H54 (cell line): ENCODE results near the gene RAD51B.

Experiments used
- DNase-seq: peaks from one replicate; pipeline ENCODE4 v3.0.0; 2011; ENCODE audit warnings: low spot score, mixed read lengths; ENCODE audit not compliant: insufficient read length
- FAIRE-seq: peaks from 3 replicates; lab custom pipeline; 2011; peaks lifted over from hg19 to GRCh38; lab: Jason Lieb, UNC
- POLR2A ChIP-seq: IDR thresholded peaks from 2 replicates; pipeline ENCODE4 v1.6.1; 2011; ENCODE audit warnings: low read depth, mild to moderate bottlenecking, low read length

RAD51B gene

GRCh38 chr14:68448252-68448902 is 628.8 kb downstream of the RAD51B start:
- DNase-seq (no peak), FAIRE-seq (no peak)
- no peak for TF ChIP-seq POLR2A

- DNase-seq (no peak), FAIRE-seq (no peak)
- TF ChIP-seq POLR2A, result no peak
Measured at GRCh38 chr14:68449561-68450181, 630.1 kb downstream of the RAD51B start.

DNA sequence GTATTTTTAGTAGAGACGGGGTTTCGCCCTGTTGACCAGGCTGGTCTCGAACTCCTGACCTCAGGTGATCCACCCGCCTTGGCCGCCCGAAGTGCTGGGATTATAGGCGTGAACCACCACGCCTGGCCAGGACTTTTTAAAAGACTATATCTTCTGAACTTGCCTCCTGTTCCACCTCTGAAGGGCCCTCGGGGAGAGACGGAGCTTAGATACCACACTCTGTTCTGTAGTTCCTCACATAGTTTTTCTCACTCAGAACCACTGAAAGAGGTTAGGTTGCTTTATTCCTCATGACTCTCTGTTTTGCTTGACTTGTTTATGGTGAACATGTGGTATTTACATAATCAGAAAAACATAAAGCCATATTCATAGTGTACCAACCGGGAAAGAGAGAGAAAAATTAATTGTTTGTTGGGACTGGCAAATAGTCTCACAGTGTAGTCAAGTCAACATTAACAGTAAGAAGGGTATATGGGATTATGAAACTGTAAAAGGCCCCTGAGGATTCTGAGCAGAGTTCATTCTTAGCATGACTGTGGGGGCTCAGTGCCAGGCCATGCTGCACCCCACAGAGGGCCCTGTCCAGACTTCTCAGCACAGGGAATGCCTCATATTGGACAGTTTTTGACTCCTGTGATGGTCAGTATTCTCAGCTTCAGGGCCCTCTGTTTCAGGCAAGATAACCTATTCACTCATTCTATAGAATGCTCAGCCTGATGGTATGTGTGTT is 631.0 kb downstream of the RAD51B start:
- no peak for DNase-seq
- FAIRE-seq, result no peak
- TF ChIP-seq POLR2A, result no peak

DNA sequence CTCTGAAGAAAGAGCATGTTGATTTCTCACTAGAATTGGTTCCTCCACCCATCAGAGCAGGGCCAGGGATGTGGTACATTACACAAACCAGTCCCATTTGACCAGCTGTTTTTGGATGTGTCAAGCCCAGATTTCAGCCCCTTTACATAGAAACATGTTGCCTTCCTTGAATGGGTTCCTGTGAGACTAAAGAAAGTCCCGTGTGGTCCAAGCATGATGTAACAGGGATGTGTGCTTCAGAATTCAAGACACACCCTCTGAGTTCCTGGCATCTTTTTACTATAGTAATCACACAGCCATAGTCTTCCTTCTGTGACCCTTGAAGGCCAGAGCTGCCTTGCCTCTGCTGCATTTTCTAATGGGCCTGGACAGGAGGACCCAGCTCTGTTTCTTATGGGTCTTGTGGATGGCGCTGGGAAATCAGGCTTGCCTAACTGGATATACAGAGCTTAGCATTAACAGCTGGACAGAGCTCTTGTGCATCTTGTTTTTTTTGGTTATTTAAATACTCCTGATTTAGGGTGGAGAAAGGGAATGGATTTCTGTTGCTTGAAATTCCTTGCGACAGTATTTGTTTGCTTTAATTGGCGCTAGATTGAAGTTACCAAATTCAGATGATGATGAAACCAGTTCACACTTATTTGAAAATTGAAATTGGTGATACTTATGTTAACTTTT is 632.3 kb downstream of the RAD51B start:
- FAIRE-seq, result no peak
- DNase-seq, result no peak
- no peak for TF ChIP-seq POLR2A

- no peak for TF ChIP-seq POLR2A
- DNase-seq (no peak), FAIRE-seq (no peak)
Measured at GRCh38 chr14:68458253-68458652, 638.7 kb downstream of the RAD51B start.

GRCh38 chr14:68458840-68459469 is 639.4 kb downstream of the RAD51B start:
- peak; percentile 98 for FAIRE-seq
- TF ChIP-seq POLR2A, result no peak
- DNase-seq, result peak; percentile 30

DNA sequence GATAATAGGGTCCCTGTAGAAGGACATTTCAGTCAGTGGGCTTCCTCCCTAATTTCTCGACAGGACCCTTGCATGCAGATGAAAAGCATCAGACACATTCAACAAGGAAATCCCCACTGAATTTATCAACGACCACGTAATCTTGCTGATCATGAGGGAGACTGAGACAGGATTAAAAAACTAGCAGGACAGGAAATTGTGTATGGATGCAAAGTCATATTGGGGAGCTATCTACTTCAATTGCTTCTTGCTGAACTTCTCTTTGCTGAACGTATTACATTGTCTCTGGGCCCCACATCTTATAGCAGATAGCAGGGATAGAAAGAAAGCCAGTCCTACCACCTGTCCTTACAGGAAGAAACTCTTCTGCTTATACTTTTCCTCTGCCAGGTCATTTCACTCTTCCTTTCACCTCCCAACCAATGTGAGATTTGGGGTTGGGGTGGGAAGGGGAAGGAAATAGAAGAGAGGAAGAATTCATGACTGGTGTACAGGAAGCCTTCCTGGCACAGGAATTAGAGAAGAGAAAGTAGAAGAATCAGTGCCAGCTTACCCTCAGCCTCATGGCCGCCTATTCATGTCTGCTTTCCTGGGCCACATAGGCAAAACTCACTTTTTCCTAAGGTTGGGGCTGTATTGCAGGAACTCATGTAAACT is 640.0 kb downstream of the RAD51B start:
- TF ChIP-seq POLR2A, result no peak
- DNase-seq (no peak), FAIRE-seq (peak; percentile 15)

GRCh38 chr14:68460541-68460940 is 641.0 kb downstream of the RAD51B start:
- DNase-seq, result no peak

GRCh38 chr14:68461086-68461485 is 641.5 kb downstream of the RAD51B start:
- FAIRE-seq (no peak), DNase-seq (no peak)
- no peak for TF ChIP-seq POLR2A

More at GRCh38 chr14:68460541-68460940, 641.0 kb downstream of the RAD51B start:
- TF ChIP-seq POLR2A, result no peak
- FAIRE-seq, result no peak

DNA sequence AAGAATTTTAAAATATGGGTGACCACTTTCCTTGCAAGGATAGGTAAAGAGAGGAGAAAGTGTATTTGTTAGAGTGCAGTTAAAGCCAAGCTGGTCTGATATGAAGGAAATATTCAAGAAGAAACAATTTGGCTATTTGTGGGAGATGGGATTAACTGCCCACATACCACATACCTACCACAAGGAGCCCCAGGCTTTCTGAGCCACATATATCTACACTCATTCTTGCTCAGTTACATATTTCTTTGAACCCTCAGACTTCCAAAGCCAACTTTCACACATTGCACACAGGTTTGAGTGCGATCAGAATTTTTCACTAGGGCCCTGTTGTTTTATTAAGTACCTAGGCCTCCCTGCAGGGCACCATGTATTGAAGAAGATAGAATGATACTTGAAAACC is 643.1 kb downstream of the RAD51B start:
- no peak for TF ChIP-seq POLR2A
- FAIRE-seq (no peak), DNase-seq (no peak)

DNA sequence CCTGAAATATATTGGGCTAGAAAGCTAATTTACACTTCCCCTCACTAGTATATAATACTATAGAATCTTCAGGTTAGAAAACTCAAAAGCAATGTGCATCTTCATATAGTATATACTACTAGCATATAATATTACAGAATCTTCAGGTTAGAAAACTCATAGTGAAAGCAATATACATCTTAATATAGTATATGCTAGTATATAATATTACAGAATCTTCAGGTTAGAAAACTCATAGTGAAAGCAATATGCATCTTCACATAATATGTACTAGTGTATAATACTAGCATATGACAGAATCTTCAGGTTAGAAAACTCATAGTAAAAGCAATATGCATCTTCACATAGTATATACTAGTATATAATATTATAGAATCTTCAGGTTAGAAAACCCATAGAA is 643.7 kb downstream of the RAD51B start:
- TF ChIP-seq POLR2A, result no peak
- FAIRE-seq (no peak), DNase-seq (no peak)

DNA sequence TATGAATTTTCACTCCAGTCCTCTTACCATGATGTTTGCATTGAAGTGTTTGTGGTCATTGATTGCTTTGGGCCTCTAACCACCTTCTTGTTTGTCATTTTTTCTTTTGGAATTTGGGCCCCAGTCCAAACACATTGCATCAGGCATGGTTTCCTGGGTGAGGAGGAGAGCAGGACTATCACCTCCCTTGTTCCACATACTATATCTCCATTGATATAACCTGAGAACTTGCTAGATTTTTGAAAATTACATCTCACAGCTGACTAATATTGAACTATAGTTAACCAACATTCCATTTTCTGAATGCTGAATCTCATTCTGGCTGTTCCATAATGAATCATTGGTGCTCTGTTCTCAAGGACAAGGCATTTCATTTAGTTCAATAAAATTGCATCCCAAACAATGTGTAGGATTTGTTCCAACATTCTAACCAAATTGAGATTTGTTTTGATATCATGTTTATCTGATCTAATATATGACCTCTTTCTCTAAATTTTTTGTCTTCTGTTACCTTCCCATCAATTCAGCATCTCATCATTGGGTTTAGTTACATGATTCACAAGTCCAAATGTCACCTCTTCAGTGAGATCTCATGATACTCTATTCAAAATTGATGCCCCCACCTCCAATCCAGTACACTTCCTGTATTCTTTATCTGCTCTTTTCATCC is 644.3 kb downstream of the RAD51B start:
- no peak for TF ChIP-seq POLR2A
- no peak for DNase-seq
- no peak for FAIRE-seq
